HG03432 (cell line): Measurements from ENCODE around the gene NR1H3.
A peak's percentile ranks its signal among the peaks of the same experiment; 100 is the strongest.

Experiments used
- ATAC-seq: cut with Tn5 transposase; IDR thresholded peaks from one replicate; pipeline ENCODE4 v1.9.1; 2021; ENCODE audit warnings: mild to moderate bottlenecking, moderate library complexity; ENCODE audit not compliant: unreplicated experiment

NR1H3 gene

GRCh38 chr11:47243454-47243853, 14.3 kb upstream of the NR1H3 start:
- ATAC-seq, result no peak

- ATAC-seq, result no peak
Measured at GRCh38 chr11:47244448-47245350, 13.1 kb upstream of the NR1H3 start.

GRCh38 chr11:47245611-47246357, 12.0 kb upstream of the NR1H3 start:
- ATAC-seq, result no peak

GRCh38 chr11:47247502-47247901, 10.3 kb upstream of the NR1H3 start:
- no peak for ATAC-seq

GRCh38 chr11:47248304-47248663, 9.5 kb upstream of the NR1H3 start:
- peak; percentile 28 for ATAC-seq

GRCh38 chr11:47248664-47249377, 9.0 kb upstream of the NR1H3 start, which contains the start of gene ACP2:
ACP2 (minus strand) TSS chr11:47248814; CDS start chr11:47248789, 25 bp downstream.
- peak; percentile 96 for ATAC-seq

GRCh38 chr11:47249378-47249715, 8.4 kb upstream of the NR1H3 start:
- ATAC-seq, result no peak

GRCh38 chr11:47251751-47252150, 6.0 kb upstream of the NR1H3 start:
- ATAC-seq, result no peak

- ATAC-seq, result no peak
Measured at GRCh38 chr11:47253660-47254059, 4.1 kb upstream of the NR1H3 start.

GRCh38 chr11:47254386-47254785, 3.4 kb upstream of the NR1H3 start:
- no peak for ATAC-seq

- no peak for ATAC-seq
Measured at GRCh38 chr11:47256374-47256773, 1.4 kb upstream of the NR1H3 start.

GRCh38 chr11:47257177-47257516, 649 bp upstream of the NR1H3 start:
- no peak for ATAC-seq

GRCh38 chr11:47258317-47258902, 614 bp downstream of the NR1H3 start:
- no peak for ATAC-seq

GRCh38 chr11:47259232-47259977, 1.6 kb downstream of the NR1H3 start:
- peak; percentile 46 for ATAC-seq

- ATAC-seq, result no peak
Measured at GRCh38 chr11:47260366-47260765, 2.6 kb downstream of the NR1H3 start.

GRCh38 chr11:47261291-47261800, 3.5 kb downstream of the NR1H3 start:
- no peak for ATAC-seq

- ATAC-seq, result no peak
Measured at GRCh38 chr11:47264119-47264518, 6.3 kb downstream of the NR1H3 start.

GRCh38 chr11:47264521-47264920, 6.7 kb downstream of the NR1H3 start:
- no peak for ATAC-seq

GRCh38 chr11:47267876-47268275, 10.1 kb downstream of the NR1H3 start:
- no peak for ATAC-seq

- ATAC-seq, result no peak
Measured at GRCh38 chr11:47268448-47269001, 10.7 kb downstream of the NR1H3 start.
